HG03521 (cell line): ENCODE measurements around the gene KCTD20.

Experiments used
- ATAC-seq: cut with Tn5 transposase; IDR thresholded peaks from one replicate; pipeline ENCODE4 v1.9.1; 2021; ENCODE audit warnings: mild to moderate bottlenecking, moderate library complexity; ENCODE audit not compliant: unreplicated experiment

Gene KCTD20

GRCh38 chr6:36525346-36525745 lies 82.5 kb downstream of the KCTD20 start:
- no peak for ATAC-seq

DNA sequence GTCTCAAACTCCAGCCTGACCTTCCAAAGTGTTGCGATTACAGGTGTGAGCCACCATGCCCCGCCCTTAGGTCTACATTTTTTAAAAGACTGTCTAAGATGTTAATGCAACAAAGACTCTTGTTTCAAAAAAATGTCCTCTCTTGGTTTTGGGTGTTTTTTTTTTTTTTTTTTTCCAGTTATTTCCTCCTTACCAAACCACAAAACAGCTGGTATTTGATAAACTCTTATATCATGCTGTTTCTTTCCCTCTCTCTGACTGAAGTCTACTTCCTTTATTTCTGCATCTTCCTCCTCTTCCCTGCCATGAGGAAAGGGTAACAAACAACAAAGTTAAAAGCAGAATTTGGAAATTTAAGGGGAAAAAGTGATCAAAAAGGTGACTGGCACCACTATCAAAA lies 83.3 kb downstream of the KCTD20 start:
- no peak for ATAC-seq

DNA sequence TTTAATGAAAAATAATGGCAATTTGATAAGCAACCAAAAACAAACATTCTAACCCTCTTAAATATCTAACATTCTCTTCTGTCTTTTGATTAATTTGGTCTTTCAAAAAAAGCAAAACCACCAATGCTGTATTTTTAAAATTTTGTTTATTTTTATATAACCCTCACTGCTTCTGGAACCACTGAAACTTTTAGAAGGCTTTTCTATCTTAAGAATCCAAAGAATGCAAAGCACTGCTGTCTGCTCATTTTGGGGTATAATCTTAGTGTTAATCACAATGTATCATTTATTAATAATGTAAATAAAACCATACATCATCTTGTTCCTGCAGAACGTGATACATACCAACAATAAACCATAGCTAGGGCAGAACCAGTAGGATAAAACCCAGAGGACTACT lies 90.5 kb downstream of the KCTD20 start:
- ATAC-seq: no peak

GRCh38 chr6:36536873-36537547 lies 94.2 kb downstream of the KCTD20 start:
- no peak for ATAC-seq

DNA sequence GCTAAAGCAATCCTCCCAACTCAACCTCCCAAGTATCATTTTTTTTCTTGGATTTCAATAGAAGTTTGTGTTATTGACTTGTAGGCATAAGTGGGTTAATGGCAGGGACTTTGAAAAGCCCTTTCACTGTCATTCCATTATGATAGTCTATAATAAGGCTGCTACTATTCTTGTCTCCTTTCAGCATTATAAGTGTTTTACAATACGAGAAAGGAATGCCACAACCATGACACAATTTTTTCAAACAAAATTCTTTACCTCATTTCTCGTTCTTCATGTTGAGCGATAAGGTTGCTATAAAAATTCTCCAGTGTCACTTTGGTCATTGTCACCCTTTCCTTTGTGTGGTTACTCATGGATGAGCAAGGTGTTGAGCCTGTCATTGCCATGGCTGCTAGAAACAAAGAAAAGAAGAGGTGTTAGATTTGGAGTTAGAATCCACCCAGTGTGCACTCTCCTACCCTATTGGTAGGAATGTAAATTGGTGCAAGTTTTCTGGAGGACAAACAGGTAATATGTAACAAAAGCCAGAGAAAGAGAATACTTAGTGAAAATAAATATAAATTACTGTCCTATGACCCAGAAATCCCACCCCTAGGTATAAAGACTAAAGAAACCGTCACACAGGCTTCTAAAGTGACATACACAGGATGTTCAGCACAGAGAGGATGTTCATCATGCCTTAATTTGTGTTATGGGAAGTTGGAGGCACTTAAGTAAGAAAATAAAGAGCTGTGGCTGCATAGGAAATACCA lies 97.2 kb downstream of the KCTD20 start:
- no peak for ATAC-seq
